OCI-M2 (cell line): ENCODE results near the gene PFDN6.
A peak's percentile ranks its signal among the peaks of the same experiment; 100 is the strongest.
"Not testable (repeated sequence)": the region's sequence is repeated elsewhere in the genome, so short reads cannot be mapped to it uniquely, and the experiment has no call there.

Experiments used
- DNase-seq: peaks from one replicate; lab custom pipeline; 2025; ENCODE audit not compliant: unreplicated experiment; lab: John Stamatoyannopoulos, UW

PFDN6 gene

GRCh38 chr6:33288921-33289783 lies at the start of gene PFDN6, which contains the start of gene WDR46:
TSS of gene PFDN6 (plus strand) at chr6:33289601. CDS start at chr6:33289857, 256 bp downstream.
TSS of gene WDR46 (minus strand) at chr6:33289239. CDS start at chr6:33289170, 69 bp downstream.
- DNase-seq: peak; percentile 92

- no peak for DNase-seq
Observed at GRCh38 chr6:33241968-33242367, 47.4 kb upstream of the PFDN6 start.

GRCh38 chr6:33243476-33243875 lies 45.9 kb upstream of the PFDN6 start:
- DNase-seq: no peak

GRCh38 chr6:33247977-33248642 lies 41.3 kb upstream of the PFDN6 start:
- peak; percentile 97 for DNase-seq

GRCh38 chr6:33248643-33248931 lies 40.8 kb upstream of the PFDN6 start:
- no peak for DNase-seq

- peak; percentile 95 for DNase-seq
Observed at GRCh38 chr6:33248932-33249731, 40.3 kb upstream of the PFDN6 start.

- no peak for DNase-seq
Observed at GRCh38 chr6:33249732-33250630, 39.4 kb upstream of the PFDN6 start.

GRCh38 chr6:33250731-33251130 lies 38.7 kb upstream of the PFDN6 start:
- no peak for DNase-seq

GRCh38 chr6:33251395-33252012 lies 37.9 kb upstream of the PFDN6 start:
- DNase-seq: no peak

GRCh38 chr6:33252759-33253158 lies 36.6 kb upstream of the PFDN6 start:
- no peak for DNase-seq

- no peak for DNase-seq
Observed at GRCh38 chr6:33254591-33254990, 34.8 kb upstream of the PFDN6 start.

GRCh38 chr6:33259032-33259431 lies 30.4 kb upstream of the PFDN6 start:
- DNase-seq: no peak

GRCh38 chr6:33262490-33262889 lies 26.9 kb upstream of the PFDN6 start:
- DNase-seq: not testable (repeated sequence)

GRCh38 chr6:33264015-33264414 lies 25.4 kb upstream of the PFDN6 start:
- no peak for DNase-seq

- no peak for DNase-seq
Observed at GRCh38 chr6:33271117-33271467, 18.3 kb upstream of the PFDN6 start.

GRCh38 chr6:33271468-33272274 lies 17.7 kb upstream of the PFDN6 start, which contains the start of the genes RPS18 and VPS52:
TSS of gene RPS18 (plus strand) at chr6:33272075. CDS start at chr6:33272120, 45 bp downstream.
TSS of gene VPS52 (minus strand) at chr6:33271876. CDS start at chr6:33271675, 201 bp downstream.
- peak; percentile 96 for DNase-seq

GRCh38 chr6:33272275-33273128 lies 16.9 kb upstream of the PFDN6 start:
- no peak for DNase-seq
